Endothelial cell of umbilical vein (primary cell): Measurements from ENCODE around the gene CLDN5. TPM values are rescaled to one million over a fixed set of nuclear protein-coding genes. Genes with fewer than 3 reads are reported as not detected.

Experiments used
- BruUV-seq: library from RNA; stranded (reverse); fragments of 400-500 nt; replicated peaks from 2 replicates; lab custom pipeline; 2021; lab: Mats Ljungman, UMichigan
- CTCF ChIA-PET: fragments of 300-600, 350-600 bp; sonication (Branson Sonifier 250); formaldehyde crosslinking; loops from one replicate; lab custom pipeline; 2021; ENCODE audit warnings: antibody characterized with exemption, inconsistent platforms; lab: Charles Lee
- POLR2A ChIA-PET: fragments of 300-600, 350-600 bp; sonication (Branson Sonifier 250); formaldehyde crosslinking; loops from one replicate; lab custom pipeline; 2021; ENCODE audit warnings: antibody characterized with exemption, inconsistent platforms; lab: Charles Lee
- DNase-seq: peaks from one replicate; pipeline ENCODE4 v3.0.0-alpha.2; 2011; ENCODE audit warnings: low read depth, low spot score
- FAIRE-seq: peaks from 2 replicates; lab custom pipeline; 2011; peaks lifted over from hg19 to GRCh38; lab: Jason Lieb, UNC
- H2AFZ ChIP-seq: 2 replicates; pipeline ENCODE4 v1.6.0; 2012; ENCODE audit warnings: low read depth, low read length, control low read depth, inconsistent platforms
- H3K27ac ChIP-seq: 2 replicates; pipeline ENCODE4 v1.5.1; 2011; ENCODE audit warnings: low read depth, mild to moderate bottlenecking, control low read depth, low read length, moderate library complexity; ENCODE audit not compliant: insufficient read depth
- H3K27me3 ChIP-seq, 2 experiments: 2 replicates each; pipeline versions ENCODE4 v1.6.0 to v1.6.1; 2011; ENCODE audit warnings: low read length in 2 of 2, mixed read lengths in 1 of 2; ENCODE audit not compliant: control insufficient read depth in 2 of 2, insufficient read depth in 2 of 2
- H3K36me3 ChIP-seq, 2 experiments: 2 replicates in 1 of 2; 3 replicates in 1 of 2; pipeline ENCODE4 v1.5.1; 2011; ENCODE audit warnings: low read length in 2 of 2, mild to moderate bottlenecking in 1 of 2, moderate library complexity in 1 of 2; ENCODE audit not compliant: control insufficient read depth in 2 of 2, insufficient read depth in 2 of 2; ENCODE audit errors: extremely low read depth in 1 of 2
- H3K4me1 ChIP-seq: 3 replicates; pipeline ENCODE4 v1.5.1; 2011; ENCODE audit warnings: mild to moderate bottlenecking, low read length; ENCODE audit not compliant: control insufficient read depth, insufficient read depth; ENCODE audit errors: extremely low read depth
- H3K4me2 ChIP-seq: 2 replicates; pipeline ENCODE4 v1.6.1; 2011; ENCODE audit warnings: low read length, control low read depth, mixed read lengths; ENCODE audit not compliant: insufficient read depth
- H3K4me3 ChIP-seq, 3 experiments: fragments of 200-600 bp in 1 of 3; sonication (generic), shearing (Covaris generic) in 1 of 3; replicated peaks in 1 of 3; 2 replicates each; pipeline ENCODE4 v1.5.1; 2011 to 2016; ENCODE audit warnings: control low read depth in 3 of 3, low read length in 3 of 3, mild to moderate bottlenecking in 2 of 3, inconsistent platforms in 1 of 3, low read depth in 1 of 3, moderate library complexity in 1 of 3; ENCODE audit not compliant: insufficient read depth in 1 of 3
- H3K79me2 ChIP-seq: 2 replicates; pipeline ENCODE4 v1.6.0; 2012; ENCODE audit warnings: low read length, inconsistent platforms; ENCODE audit not compliant: control insufficient read depth, insufficient read depth
- H3K9ac ChIP-seq: replicated peaks from 2 replicates; pipeline ENCODE3; 2011; ENCODE audit warnings: low read length, control low read depth; ENCODE audit not compliant: insufficient read depth; ENCODE audit errors: extremely low read depth
- H3K9me1 ChIP-seq: replicated peaks from 3 replicates; pipeline ENCODE4 v1.6.0; 2011; ENCODE audit warnings: mild to moderate bottlenecking, low read length; ENCODE audit not compliant: control insufficient read depth, insufficient read depth; ENCODE audit errors: extremely low read depth
- H3K9me3 ChIP-seq: replicated peaks from 2 replicates; pipeline ENCODE4 v1.5.1; 2012; ENCODE audit warnings: low read length, inconsistent platforms; ENCODE audit not compliant: control insufficient read depth, insufficient read depth
- H4K20me1 ChIP-seq: replicated peaks from 2 replicates; pipeline ENCODE3; 2011; ENCODE audit warnings: mild to moderate bottlenecking, low read length; ENCODE audit not compliant: control insufficient read depth, insufficient read depth; ENCODE audit errors: extremely low read depth
- FOS ChIP-seq: IDR thresholded peaks from 2 replicates; pipeline ENCODE4 v1.6.1; 2011; ENCODE audit warnings: mild to moderate bottlenecking, low read length, moderate library complexity, borderline replicate concordance; ENCODE audit not compliant: insufficient read depth
- GATA2 ChIP-seq: IDR thresholded peaks from 2 replicates; pipeline ENCODE4 v1.7.0; 2011; ENCODE audit warnings: low read depth, mild to moderate bottlenecking, moderate library complexity, mixed read lengths, low read length; ENCODE audit not compliant: insufficient read length, insufficient read depth
- JUN ChIP-seq: IDR thresholded peaks from 2 replicates; pipeline ENCODE4 v1.6.1; 2011; ENCODE audit warnings: borderline replicate concordance, low read depth; ENCODE audit not compliant: insufficient read length, insufficient read depth
- MYC ChIP-seq: IDR thresholded peaks from one replicate; pipeline ENCODE4 v1.6.1; 2011; ENCODE audit warnings: mild to moderate bottlenecking, low read depth, low read length
- POLR2AphosphoS5 ChIP-seq: IDR thresholded peaks from 2 replicates; pipeline ENCODE4 v1.6.1; 2012; ENCODE audit warnings: low read depth, mild to moderate bottlenecking, control low read depth, low read length, moderate library complexity; ENCODE audit not compliant: insufficient read depth
- dilution Hi-C: fragments of 300-500 bp; cut with MboI; formaldehyde crosslinking; loops from one replicate; pipeline ENCODE4 v1.15.0; 2019; ENCODE audit warnings: low sequenced_read_pairs; ENCODE audit not compliant: extremely low pct_ligation_motif_present
- intact Hi-C: fragments of 100-400 bp; cut with micrococcal nuclease; formaldehyde crosslinking; loops from one replicate; pipeline ENCODE4 v1.10.0; 2022
- polyA plus RNA-seq, 4 experiments: library from polyadenylated mRNA; depleted of rRNA in 3 of 4; stranded (reverse) in 3 of 4; unstranded in 1 of 4; fragments of >200 nt; gene quantifications; 2 replicates each; pipeline versions ENCODE4 v1.2.1 to v1.2.3, GENCODE V29; 2011 to 2012; ENCODE audit warnings: missing spikeins in 1 of 4
- total RNA-seq: library from RNA; stranded (reverse); gene quantifications from 2 replicates; pipeline ENCODE4 v1.2.3, GENCODE V29; 2021

CLDN5 gene
- total and polyA plus RNA-seq, 2 donors (not counting 3 experiments of a cell fraction or from before 2014, with no cell fraction given): 198 to 252 TPM

DNA sequence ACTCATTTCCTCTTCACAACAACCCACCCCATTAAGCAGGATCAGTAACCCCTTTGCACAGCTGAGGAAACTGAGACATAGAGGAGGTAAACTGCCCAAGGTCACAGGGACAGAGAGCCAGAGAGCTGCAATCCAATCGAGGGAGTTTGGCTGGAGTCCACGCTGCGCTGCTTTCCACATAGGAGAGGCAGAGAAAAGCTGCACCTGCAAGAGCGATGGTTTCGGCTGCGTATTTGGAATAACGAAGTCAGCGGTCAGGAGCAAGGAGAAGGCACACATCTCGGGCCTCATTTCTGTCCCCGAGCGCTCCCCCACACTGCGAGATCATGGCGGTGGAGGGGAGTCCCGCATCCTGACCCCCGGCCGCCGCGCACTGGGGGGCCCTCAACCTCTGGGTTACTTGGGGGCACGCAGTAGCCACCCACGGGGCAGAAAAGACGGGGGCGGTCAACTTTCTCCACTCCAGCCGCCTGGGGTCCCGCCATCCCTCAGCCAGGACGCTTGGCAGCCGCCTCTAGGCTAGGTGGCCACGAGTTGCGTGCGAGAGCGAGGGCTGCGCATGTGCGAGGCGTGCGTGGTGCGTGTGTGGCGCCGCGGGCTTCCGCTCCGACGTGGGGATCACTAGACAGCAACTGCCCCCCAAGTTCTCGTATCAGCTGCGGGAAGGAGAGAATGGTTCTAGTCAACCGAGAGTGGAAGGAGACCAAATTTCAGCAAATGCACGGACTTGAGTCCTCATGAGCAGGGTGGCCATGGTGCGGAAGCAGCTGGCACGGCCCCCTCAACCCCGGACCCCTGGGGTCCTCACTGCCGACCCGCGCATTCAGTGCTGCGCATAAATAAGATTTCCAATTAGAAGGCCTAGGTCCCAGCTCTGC, 42.3 kb upstream of the CLDN5 start:
- Histone ChIP-seq H3K4me1 (peaks cover 45% of the 10 kb centered on the region), H4K20me1 (no peaks in the 10 kb centered on the region), H3K9me3 (no peaks in the 10 kb centered on the region), H3K79me2 (no peaks in the 10 kb centered on the region), H2AFZ (no peak overlapping the region), H3K36me3 (no peaks in the 10 kb centered on the region), H3K27me3 (no peaks in the 10 kb centered on the region), H3K4me3 (no peak overlapping the region), H3K4me2 (peak overlapping the region; percentile 43), H3K9ac (peak overlapping the region; percentile 7), H3K27ac (peak overlapping the region; percentile 88), H3K9me1 (no peaks in the 10 kb centered on the region)
- dilution Hi-C loops (no loop called here), intact Hi-C loops (loop anchor here (1.0 kb wide), 4 partner anchors 10 to 83 kb away; partner anchors contain the start of gene CLDN5)
- DNase-seq: no peak
- ChIA-PET POLR2A (interaction anchor here (0.6 to 1.3 kb wide), 3 partner anchors 12 to 42 kb away, joined by 3 to 4 read pairs (median 3); no protein-coding TSS in a partner anchor), CTCF (interaction anchor here (0.9 to 1.8 kb wide), 10 partner anchors 11 to 267 kb away, joined by 3 to 12 read pairs (median 4); no protein-coding TSS in a partner anchor)
- no TSS peak for BruUV-seq
- FAIRE-seq: no peak
- TF ChIP-seq POLR2AphosphoS5 (no peak), FOS (peak; percentile 44)

DNA sequence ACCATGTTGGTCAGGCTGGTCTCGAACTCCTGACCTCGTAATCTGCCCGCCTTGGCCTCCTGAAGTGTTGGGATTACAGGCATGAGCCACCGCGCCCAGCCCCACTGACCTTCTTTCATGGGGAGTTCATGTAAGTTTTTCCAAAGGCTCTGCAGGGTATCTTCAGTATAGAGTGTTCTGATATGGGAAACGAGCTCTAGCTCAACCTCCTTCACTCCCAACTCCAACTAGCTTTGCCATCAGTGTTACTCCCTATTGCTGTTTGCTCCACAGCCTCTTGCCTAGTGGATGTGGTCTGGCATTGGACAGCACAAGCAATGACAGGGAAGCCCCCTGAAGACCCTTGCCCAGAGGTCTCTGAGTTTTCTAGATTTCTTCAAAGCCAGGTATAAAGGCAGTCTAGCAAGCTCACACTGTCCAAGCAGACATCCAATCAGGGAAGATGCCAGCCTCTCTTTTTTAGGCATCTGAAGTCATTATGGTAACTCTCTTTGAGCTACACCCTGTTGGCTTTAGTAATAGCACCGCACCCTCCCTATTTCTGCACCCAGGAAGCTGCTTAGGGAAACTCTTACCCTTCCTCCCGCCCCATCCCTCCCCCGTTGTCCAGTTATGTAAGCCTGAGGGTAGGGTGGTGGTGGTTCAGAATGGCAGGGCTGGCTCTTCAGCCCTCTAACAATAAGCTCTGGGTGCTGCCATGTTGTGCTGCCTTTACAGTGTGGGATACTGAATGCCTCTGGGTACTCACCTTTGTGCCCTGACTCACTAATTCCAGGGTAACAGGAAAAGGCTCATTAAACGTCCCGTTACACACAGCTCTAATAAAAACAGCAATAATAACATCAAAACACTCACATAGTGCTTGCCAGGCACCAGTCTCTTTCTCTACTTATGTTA, 41.4 kb upstream of the CLDN5 start:
- ChIA-PET CTCF (interaction anchor here (0.9 to 1.8 kb wide), 8 partner anchors 11 to 266 kb away, joined by 3 to 12 read pairs (median 5); no protein-coding TSS in a partner anchor), POLR2A (interaction anchor here (0.6 to 1.3 kb wide), 4 partner anchors 11 to 43 kb away, joined by 3 to 4 read pairs (median 4); no protein-coding TSS in a partner anchor)
- H3K9me1 ChIP-seq: no peaks in the 10 kb centered on the region
- H3K79me2 ChIP-seq: no peaks in the 10 kb centered on the region
- no peak overlapping the region for H2AFZ ChIP-seq
- H3K27ac ChIP-seq: peak overlapping the region; percentile 88
- peak; percentile 95 for TF ChIP-seq JUN
- TF ChIP-seq MYC: no peak
- peak; percentile 78 for TF ChIP-seq POLR2AphosphoS5
- peak; percentile 93 for TF ChIP-seq FOS
- TF ChIP-seq GATA2: peak; percentile 62
- H3K4me1 ChIP-seq: peaks cover 40% of the 10 kb centered on the region
- no peak overlapping the region for H3K4me3 ChIP-seq
- H3K36me3 ChIP-seq: no peaks in the 10 kb centered on the region
- TSS peak; percentile 14 for BruUV-seq
- H3K4me2 ChIP-seq: peak overlapping the region; percentile 43
- dilution Hi-C loops (no loop called here), intact Hi-C loops (loop anchor here (1.0 kb wide), 4 partner anchors 11 to 82 kb away; partner anchors contain the start of gene CLDN5)
- no peaks in the 10 kb centered on the region for H4K20me1 ChIP-seq
- H3K27me3 ChIP-seq: no peaks in the 10 kb centered on the region
- peak; percentile 97 for FAIRE-seq
- DNase-seq: peak; percentile 98
- no peaks in the 10 kb centered on the region for H3K9me3 ChIP-seq
- peak overlapping the region; percentile 32 for H3K9ac ChIP-seq
